OCI-LY3 (cell line): ENCODE results near the gene ILF2.

Experiments used
- EZH2phosphoT487 ChIP-seq: fragments of 200-600 bp; shearing (Covaris generic); IDR thresholded peaks from 2 replicates; pipeline ENCODE4 v1.6.1; 2018; ENCODE audit warnings: antibody characterized with exemption, mixed run types, low read depth
- TF ChIP-seq, protein P1 (sequence below): fragments of 200-600, 300-600 bp; sonication (generic); IDR thresholded peaks from 2 replicates; pipeline ENCODE4 v1.5.1; 2014; ENCODE audit warnings: antibody characterized with exemption, low read length, low read depth

DNA sequence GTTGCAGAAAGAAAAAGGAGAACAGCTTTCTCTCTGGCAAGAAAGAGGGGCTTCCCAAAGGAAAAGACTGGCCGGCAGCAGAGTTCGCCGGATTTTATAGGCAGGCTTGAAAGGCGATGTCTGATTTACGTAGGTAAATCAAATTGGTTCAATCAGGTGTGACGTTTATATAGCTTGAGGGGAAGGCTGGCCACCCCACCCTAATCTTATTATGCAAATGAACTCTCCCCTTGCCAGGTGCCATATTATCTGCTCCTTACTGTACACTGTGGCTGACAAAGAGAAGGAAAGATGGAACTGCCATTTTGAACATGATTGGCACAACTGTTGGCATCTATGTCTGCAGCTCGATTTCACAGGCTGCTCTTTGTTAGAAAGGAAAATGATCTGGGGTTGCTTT, 40.2 kb upstream of the ILF2 start:
- TF ChIP-seq, protein P1, sequence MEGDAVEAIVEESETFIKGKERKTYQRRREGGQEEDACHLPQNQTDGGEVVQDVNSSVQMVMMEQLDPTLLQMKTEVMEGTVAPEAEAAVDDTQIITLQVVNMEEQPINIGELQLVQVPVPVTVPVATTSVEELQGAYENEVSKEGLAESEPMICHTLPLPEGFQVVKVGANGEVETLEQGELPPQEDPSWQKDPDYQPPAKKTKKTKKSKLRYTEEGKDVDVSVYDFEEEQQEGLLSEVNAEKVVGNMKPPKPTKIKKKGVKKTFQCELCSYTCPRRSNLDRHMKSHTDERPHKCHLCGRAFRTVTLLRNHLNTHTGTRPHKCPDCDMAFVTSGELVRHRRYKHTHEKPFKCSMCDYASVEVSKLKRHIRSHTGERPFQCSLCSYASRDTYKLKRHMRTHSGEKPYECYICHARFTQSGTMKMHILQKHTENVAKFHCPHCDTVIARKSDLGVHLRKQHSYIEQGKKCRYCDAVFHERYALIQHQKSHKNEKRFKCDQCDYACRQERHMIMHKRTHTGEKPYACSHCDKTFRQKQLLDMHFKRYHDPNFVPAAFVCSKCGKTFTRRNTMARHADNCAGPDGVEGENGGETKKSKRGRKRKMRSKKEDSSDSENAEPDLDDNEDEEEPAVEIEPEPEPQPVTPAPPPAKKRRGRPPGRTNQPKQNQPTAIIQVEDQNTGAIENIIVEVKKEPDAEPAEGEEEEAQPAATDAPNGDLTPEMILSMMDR = no peak
- no peak for TF ChIP-seq EZH2phosphoT487
